Gastroesophageal sphincter (tissue), 4 donors: ENCODE data around the gene COL1A1. TPM values are rescaled to one million over a fixed set of nuclear protein-coding genes. Genes with fewer than 3 reads are reported as not detected.

ENCODE experiments used
- ATAC-seq: fragments of 150-250 bp; one replicate; pipeline ENCODE4 v1.9.1; 2016; ENCODE audit warnings: mild to moderate bottlenecking, moderate library complexity
- H3K27ac ChIP-seq, 4 donors: fragments of 200-600 bp; sonication (generic) in 3 of 4; 1 replicate in 3 of 4; 2 replicates in 1 of 4; pipeline ENCODE4 v1.5.1; 2016 to 2019
- H3K27me3 ChIP-seq: fragments of 200-600 bp; sonication (generic); one replicate; pipeline ENCODE4 v1.5.1; 2019
- H3K36me3 ChIP-seq, 2 donors: fragments of 200-600 bp; sonication (generic); one replicate each; pipeline ENCODE4 v1.5.1; 2019; ENCODE audit warnings: control low read depth in 1 of 2
- H3K4me1 ChIP-seq, 3 donors: fragments of 200-600 bp; sonication (generic); 1 replicate in 2 of 3; 2 replicates in 1 of 3; pipeline ENCODE4 v1.5.1; 2016 to 2019; ENCODE audit warnings: control low read depth in 2 of 3
- H3K4me3 ChIP-seq, 2 donors: fragments of 200-600 bp; sonication (generic); one replicate each; pipeline ENCODE4 v1.5.1; 2019; ENCODE audit warnings: mild to moderate bottlenecking in 1 of 2, moderate library complexity in 1 of 2
- H3K9me3 ChIP-seq, 3 donors: fragments of 200-600 bp; sonication (generic); one replicate each; pipeline ENCODE4 v1.5.1; 2017 to 2019; ENCODE audit warnings: control low read depth in 2 of 3
- EP300 ChIP-seq: sonication (generic); formaldehyde crosslinking; IDR thresholded peaks from one replicate; pipeline ENCODE4 v1.6.1; 2017; ENCODE audit warnings: antibody characterized with exemption, mild to moderate bottlenecking
- POLR2A ChIP-seq, 2 donors: fragments of 450-650 bp; IDR thresholded peaks; one replicate each; pipeline ENCODE4 v1.6.1; 2017; ENCODE audit warnings: antibody characterized with exemption in 2 of 2, mild to moderate bottlenecking in 2 of 2, moderate library complexity in 1 of 2
- POLR2AphosphoS5 ChIP-seq: sonication (generic); formaldehyde crosslinking; IDR thresholded peaks from one replicate; pipeline ENCODE4 v1.6.1; 2017; ENCODE audit warnings: antibody characterized with exemption
- WGBS, 2 donors: methylation state at CpG; one replicate each; pipeline ENCODE4 v1.1.5; 2018; ENCODE audit warnings: low coverage in 1 of 2; 5-methylcytosine and 5-hydroxymethylcytosine counted together
- total RNA-seq, 4 donors: library from RNA; depleted of rRNA; stranded (reverse); fragments of >200 nt; gene quantifications; one replicate each; pipeline ENCODE4 v1.1.0, GENCODE V29; 2016
- TF ChIP-seq, protein P1 (sequence below), 4 experiments: fragments of 200-600 bp in 2 of 4; fragments of 450-650 bp in 2 of 4; sonication (generic) in 1 of 4; IDR thresholded peaks; one replicate each; pipeline ENCODE4 v1.5.1; 2017 to 2019; ENCODE audit warnings: antibody characterized with exemption in 4 of 4, mild to moderate bottlenecking in 2 of 4, moderate library complexity in 2 of 4

The COL1A1 gene
- total RNA-seq, 4 donors from 2014 or later = 14.6 to 92.9 (median 69.7) TPM

DNA sequence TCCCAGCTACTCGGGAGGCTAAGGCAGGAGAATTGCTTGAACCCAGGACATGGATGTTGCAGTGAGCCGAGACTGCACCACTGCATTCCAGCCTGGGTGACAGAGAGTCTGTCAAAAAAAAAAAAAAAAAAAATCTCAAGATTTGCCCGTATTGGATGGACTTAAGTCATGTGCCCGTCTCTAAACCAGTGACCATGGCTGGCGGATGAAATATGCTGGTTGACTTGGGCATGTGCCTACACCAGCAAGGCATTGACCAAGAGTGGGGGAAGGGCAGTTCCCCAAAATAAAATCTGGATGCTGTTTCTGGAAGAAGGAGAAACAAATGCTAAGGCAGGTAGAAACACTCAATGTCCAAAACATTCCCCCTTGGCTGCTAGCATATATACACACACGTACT, 21.5 kb upstream of the COL1A1 start:
- Histone ChIP-seq H3K27ac (peak overlapping the region in 2 of 4 donors; percentile 76 to 79), H3K4me1 (peaks cover 0 to 52% (median 41%) of the 10 kb centered on the region in 3 donors), H3K27me3 (no peaks in the 10 kb centered on the region), H3K36me3 (no peaks in the 10 kb centered on the region), H3K9me3 (no peaks in the 10 kb centered on the region), H3K4me3 (no peak overlapping the region)
- TF ChIP-seq, protein P1, sequence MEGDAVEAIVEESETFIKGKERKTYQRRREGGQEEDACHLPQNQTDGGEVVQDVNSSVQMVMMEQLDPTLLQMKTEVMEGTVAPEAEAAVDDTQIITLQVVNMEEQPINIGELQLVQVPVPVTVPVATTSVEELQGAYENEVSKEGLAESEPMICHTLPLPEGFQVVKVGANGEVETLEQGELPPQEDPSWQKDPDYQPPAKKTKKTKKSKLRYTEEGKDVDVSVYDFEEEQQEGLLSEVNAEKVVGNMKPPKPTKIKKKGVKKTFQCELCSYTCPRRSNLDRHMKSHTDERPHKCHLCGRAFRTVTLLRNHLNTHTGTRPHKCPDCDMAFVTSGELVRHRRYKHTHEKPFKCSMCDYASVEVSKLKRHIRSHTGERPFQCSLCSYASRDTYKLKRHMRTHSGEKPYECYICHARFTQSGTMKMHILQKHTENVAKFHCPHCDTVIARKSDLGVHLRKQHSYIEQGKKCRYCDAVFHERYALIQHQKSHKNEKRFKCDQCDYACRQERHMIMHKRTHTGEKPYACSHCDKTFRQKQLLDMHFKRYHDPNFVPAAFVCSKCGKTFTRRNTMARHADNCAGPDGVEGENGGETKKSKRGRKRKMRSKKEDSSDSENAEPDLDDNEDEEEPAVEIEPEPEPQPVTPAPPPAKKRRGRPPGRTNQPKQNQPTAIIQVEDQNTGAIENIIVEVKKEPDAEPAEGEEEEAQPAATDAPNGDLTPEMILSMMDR (IDR thresholded peaks at IDR 0.05) = no peak
- TF ChIP-seq POLR2A (IDR thresholded peaks at IDR 0.05) (no peak), EP300 (no peak), POLR2AphosphoS5 (no peak)
- 70 to 89% methylated on average over 4 to 5 of the region's 6 CpGs for WGBS, 2 donors
- ATAC-seq = no peak

DNA sequence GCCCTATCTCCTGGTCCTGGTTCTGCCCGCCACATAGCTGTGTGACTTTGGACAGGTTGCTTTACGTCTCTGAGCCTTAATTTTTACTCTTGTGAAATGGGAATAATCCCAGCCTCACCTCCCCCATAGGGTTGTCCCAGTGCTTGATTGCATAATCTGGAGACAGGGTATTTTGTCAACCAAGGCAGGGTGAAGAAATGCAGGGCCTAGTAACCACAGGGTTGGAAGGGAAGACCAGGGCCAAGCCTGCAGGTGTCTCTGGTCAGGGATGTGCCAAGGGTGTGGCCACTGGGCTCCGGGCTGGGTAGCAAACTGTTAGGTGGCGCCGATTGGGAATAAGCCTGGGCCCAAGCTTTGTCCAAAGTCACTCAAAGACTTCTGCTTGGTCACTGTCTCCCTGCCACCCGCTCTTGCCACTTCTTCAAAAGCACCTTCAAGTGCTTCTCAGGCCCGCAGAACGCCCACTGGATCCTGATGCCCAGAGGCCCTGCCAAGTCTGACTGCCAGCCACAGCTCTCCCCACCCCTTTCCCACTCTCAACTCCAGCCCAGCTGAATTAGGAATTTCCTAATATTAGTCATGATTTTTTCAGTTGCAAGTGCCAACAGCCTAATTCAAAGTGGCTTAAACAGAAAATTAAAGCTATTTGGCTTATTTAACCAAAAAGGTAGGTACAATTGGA, 20.6 kb upstream of the COL1A1 start:
- Histone ChIP-seq H3K9me3 (no peaks in the 10 kb centered on the region), H3K36me3 (no peaks in the 10 kb centered on the region), H3K27me3 (no peaks in the 10 kb centered on the region), H3K27ac (peak overlapping the region in 3 of 4 donors; percentile 76 to 86 (median 79)), H3K4me3 (no peak overlapping the region), H3K4me1 (peaks cover 0 to 62% (median 46%) of the 10 kb centered on the region in 3 donors)
- peak; percentile 78 for TF ChIP-seq POLR2AphosphoS5
- TF ChIP-seq POLR2A (IDR thresholded peaks at IDR 0.05) = no peak
- 0 to 27% methylated on average over 2 of the region's 8 CpGs for WGBS, 2 donors
- ATAC-seq = peak; percentile 86

DNA sequence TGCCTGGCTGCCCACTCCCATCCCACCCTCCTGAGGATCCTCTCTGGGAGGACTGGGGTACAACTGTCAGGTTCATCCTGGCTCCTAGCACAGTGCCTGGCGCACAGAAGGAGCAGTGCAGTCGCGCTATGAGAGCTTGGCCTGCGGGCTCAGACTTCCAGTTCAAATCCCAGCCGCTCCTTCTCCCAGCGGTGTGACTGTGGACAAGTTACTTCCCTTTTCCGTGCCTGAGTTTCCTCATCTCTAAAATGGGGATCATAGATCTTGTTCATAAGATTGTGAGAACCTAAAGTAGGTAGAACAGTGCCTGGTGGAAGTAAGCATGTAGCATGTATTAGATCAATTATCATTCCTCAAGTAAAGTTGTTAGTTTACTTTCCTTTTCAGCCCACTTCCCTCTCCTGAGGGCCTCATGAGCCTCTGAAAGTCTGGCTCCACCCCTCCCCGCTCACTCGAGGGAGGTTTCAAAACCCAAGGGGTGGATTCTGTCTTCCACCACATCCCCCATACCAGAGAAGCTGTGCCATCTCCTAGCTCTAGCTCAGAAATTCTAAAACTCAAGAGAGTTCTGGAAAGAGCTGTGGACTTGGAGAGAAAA, 19.9 kb upstream of the COL1A1 start:
- TF ChIP-seq POLR2A (IDR thresholded peaks at IDR 0.05) = no peak
- TF ChIP-seq, protein P1 (IDR thresholded peaks at IDR 0.05) = no peak
- no peak for TF ChIP-seq EP300
- TF ChIP-seq POLR2AphosphoS5 = no peak
- ATAC-seq = peak; percentile 2
- Histone ChIP-seq H3K4me3 (no peak overlapping the region), H3K9me3 (no peaks in the 10 kb centered on the region), H3K27ac (peak overlapping the region in 3 of 4 donors; percentile 76 to 86 (median 79)), H3K36me3 (no peaks in the 10 kb centered on the region), H3K4me1 (peaks cover 0 to 67% (median 46%) of the 10 kb centered on the region in 3 donors), H3K27me3 (no peaks in the 10 kb centered on the region)
- 25 to 100% methylated on average over 2 to 3 of the region's 9 CpGs for WGBS, 2 donors

DNA sequence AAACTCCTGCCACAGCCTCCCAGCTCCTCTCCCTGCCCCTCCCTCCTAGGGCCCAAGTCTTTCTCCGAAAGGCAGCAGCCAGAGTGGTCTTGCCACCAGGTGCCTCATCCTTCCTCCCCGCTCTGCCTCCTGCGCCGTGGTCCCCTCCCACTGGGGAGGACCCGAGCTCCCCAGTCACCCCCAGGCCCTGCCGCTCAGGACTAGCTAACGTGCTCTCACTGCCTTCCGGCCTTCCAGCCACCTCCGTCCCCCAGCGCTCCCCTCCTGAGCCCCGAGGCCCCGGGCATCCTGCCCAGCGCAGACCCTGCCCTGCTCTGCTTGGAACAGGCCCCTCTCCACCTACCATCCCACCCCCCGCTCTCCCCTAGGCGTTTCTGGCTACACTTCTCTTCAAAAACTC, 19.4 kb upstream of the COL1A1 start:
- no peaks in the 10 kb centered on the region for H3K27me3 ChIP-seq
- ATAC-seq = no peak
- peak overlapping the region in 3 of 4 donors; percentile 30 to 86 (median 79) for H3K27ac ChIP-seq
- no peak overlapping the region for H3K4me3 ChIP-seq
- 95 to 97% methylated on average over 5 to 7 of the region's 15 CpGs for WGBS, 2 donors
- TF ChIP-seq, protein P1 (IDR thresholded peaks at IDR 0.05) = no peak
- TF ChIP-seq EP300 (no peak), POLR2AphosphoS5 (no peak), POLR2A (IDR thresholded peaks at IDR 0.05) (no peak)
- H3K36me3 ChIP-seq = no peaks in the 10 kb centered on the region
- peaks cover 0 to 67% (median 46%) of the 10 kb centered on the region in 3 donors for H3K4me1 ChIP-seq
- H3K9me3 ChIP-seq = no peaks in the 10 kb centered on the region

DNA sequence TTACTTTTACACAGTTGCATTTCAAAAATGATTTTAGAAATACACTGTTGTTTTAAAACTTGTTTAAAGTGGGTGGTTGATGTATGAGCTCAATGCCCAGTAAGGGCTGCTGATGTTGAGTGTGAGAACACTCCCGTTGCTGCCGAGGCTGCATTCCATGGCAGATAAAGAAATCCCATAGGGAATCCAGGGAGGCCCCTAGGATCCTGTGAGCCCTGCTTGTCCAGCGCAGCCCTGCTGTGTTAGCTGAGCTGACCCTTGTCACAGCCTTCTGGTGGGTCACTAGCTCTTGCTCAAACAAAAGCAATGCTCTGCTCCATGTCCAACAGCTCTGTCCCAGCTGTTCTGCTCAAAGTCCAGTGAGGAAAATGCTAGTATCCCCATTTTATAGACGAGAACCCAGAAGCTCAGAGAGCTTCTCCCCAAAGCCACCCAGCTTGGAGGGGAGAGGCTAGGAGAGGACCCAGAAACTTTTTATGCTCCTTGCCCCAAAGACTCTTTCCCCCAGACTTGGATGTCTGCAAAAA, 18.6 kb upstream of the COL1A1 start:
- no peaks in the 10 kb centered on the region for H3K9me3 ChIP-seq
- 43 to 50% methylated on average over 2 to 3 of the region's 4 CpGs for WGBS, 2 donors
- no peak for TF ChIP-seq POLR2AphosphoS5
- TF ChIP-seq POLR2A (IDR thresholded peaks at IDR 0.05) = no peak
- TF ChIP-seq EP300 = no peak
- TF ChIP-seq, protein P1 (IDR thresholded peaks at IDR 0.05) = no peak
- H3K4me3 ChIP-seq = no peak overlapping the region
- ATAC-seq = no peak
- H3K36me3 ChIP-seq = no peaks in the 10 kb centered on the region
- peak overlapping the region in 3 of 4 donors; percentile 73 to 79 (median 77) for H3K27ac ChIP-seq
- H3K4me1 ChIP-seq = peaks cover 0 to 68% (median 46%) of the 10 kb centered on the region in 3 donors
- no peaks in the 10 kb centered on the region for H3K27me3 ChIP-seq
